Measurements from ENCODE around the gene TBXAS1.

The TBXAS1 gene

GRCh38 chr7:139855498-139856270, 26.6 kb downstream of the TBXAS1 start:
- peak; percentile 86 to 95 (median 92) for DNase-seq

- no peak for DNase-seq
These were observed 28.7 kb downstream of the TBXAS1 start for GRCh38 chr7:139857791-139858190.

GRCh38 chr7:139860090-139860775, 31.2 kb downstream of the TBXAS1 start:
- DNase-seq: peak; percentile 76 to 91 (median 88)

GRCh38 chr7:139861803-139862202, 32.7 kb downstream of the TBXAS1 start:
- DNase-seq: peak in 2 of 4 experiments; percentile 47 to 51

GRCh38 chr7:139866047-139866837, 37.2 kb downstream of the TBXAS1 start:
- no peak for DNase-seq

GRCh38 chr7:139867847-139868246, 38.8 kb downstream of the TBXAS1 start:
- no peak for DNase-seq

GRCh38 chr7:139869886-139870285, 40.8 kb downstream of the TBXAS1 start:
- peak; percentile 54 to 84 (median 66) for DNase-seq

- no peak for DNase-seq
These were observed 41.3 kb downstream of the TBXAS1 start for GRCh38 chr7:139870380-139870779.

- DNase-seq: no peak
These were observed 42.3 kb downstream of the TBXAS1 start for GRCh38 chr7:139871331-139871730.

- no peak for DNase-seq
These were observed 42.8 kb downstream of the TBXAS1 start for GRCh38 chr7:139871820-139872219.

GRCh38 chr7:139873593-139874301, 44.7 kb downstream of the TBXAS1 start:
- DNase-seq: no peak

- no peak for DNase-seq
These were observed 45.2 kb downstream of the TBXAS1 start for GRCh38 chr7:139874302-139874629.

GRCh38 chr7:139875821-139876241, 46.8 kb downstream of the TBXAS1 start:
- DNase-seq: peak; percentile 53 to 78 (median 59)

- DNase-seq: peak in 1 of 4 experiments; percentile 16
These were observed 47.7 kb downstream of the TBXAS1 start for GRCh38 chr7:139876622-139877283.

GRCh38 chr7:139883814-139884213, 54.8 kb downstream of the TBXAS1 start:
- DNase-seq: no peak

- DNase-seq: no peak
These were observed 55.4 kb downstream of the TBXAS1 start for GRCh38 chr7:139884441-139884840.

GRCh38 chr7:139885511-139885910, 56.4 kb downstream of the TBXAS1 start:
- peak in 2 of 4 experiments; percentile 40 to 56 for DNase-seq

- peak in 3 of 4 experiments; percentile 40 to 77 (median 61) for DNase-seq
These were observed 57.1 kb downstream of the TBXAS1 start for GRCh38 chr7:139886206-139886605.

GRCh38 chr7:139886899-139887298, 57.8 kb downstream of the TBXAS1 start:
- no peak for DNase-seq

GRCh38 chr7:139887992-139888481, 59.0 kb downstream of the TBXAS1 start:
- DNase-seq: peak; percentile 46 to 74 (median 67)

- DNase-seq: peak in 1 of 4 experiments; percentile 19
These were observed 60.3 kb downstream of the TBXAS1 start for GRCh38 chr7:139889186-139889871.
